ENCODE results near the gene HADHA.
"Not testable (repeated sequence)": the region's sequence is repeated elsewhere in the genome, so short reads cannot be mapped to it uniquely, and the experiment has no call there.

DNA sequence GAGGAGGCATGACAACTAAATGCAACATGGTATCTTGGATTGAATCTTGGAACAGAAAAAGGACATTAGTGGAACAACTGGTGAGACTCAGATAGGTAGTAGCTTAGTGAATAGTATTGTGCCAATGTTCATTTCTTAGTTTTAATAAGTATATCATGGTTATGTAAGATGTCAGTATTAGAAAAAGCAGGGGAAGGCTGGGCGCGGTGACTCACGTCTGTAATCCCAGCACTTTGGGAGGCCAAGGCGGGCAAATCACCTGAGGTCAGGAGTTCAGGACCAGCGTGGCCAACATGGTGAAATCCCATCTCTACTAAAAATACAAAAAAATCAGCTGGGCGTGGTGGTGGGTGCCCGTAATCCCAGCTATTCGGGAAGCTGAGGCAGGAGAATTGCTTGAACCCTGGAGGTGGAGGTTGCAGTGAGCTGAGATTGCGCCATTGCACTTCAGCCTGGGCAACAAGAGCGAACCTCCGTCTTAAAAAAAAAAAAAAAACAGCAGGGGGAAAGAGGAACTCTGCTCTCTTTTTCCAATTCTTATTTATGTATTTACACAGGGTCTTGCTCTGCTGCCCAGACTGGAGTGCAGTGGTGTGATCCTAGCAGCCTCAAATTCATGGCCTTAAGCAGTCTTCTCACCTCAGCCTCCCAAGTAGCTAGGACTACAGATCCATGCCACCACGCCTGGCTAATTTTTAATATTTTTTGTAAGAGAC, 24.4 kb upstream of the HADHA start:
- TF ChIP-seq, protein P1, sequence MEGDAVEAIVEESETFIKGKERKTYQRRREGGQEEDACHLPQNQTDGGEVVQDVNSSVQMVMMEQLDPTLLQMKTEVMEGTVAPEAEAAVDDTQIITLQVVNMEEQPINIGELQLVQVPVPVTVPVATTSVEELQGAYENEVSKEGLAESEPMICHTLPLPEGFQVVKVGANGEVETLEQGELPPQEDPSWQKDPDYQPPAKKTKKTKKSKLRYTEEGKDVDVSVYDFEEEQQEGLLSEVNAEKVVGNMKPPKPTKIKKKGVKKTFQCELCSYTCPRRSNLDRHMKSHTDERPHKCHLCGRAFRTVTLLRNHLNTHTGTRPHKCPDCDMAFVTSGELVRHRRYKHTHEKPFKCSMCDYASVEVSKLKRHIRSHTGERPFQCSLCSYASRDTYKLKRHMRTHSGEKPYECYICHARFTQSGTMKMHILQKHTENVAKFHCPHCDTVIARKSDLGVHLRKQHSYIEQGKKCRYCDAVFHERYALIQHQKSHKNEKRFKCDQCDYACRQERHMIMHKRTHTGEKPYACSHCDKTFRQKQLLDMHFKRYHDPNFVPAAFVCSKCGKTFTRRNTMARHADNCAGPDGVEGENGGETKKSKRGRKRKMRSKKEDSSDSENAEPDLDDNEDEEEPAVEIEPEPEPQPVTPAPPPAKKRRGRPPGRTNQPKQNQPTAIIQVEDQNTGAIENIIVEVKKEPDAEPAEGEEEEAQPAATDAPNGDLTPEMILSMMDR (IDR thresholded peaks at IDR 0.05; ENCODE audit: low read length) = not testable (repeated sequence)
- not testable (repeated sequence) for TF ChIP-seq EZH2 (optimal IDR thresholded peaks at IDR 0.05; ENCODE audit: low read depth, low read length); EZH2phosphoT487 (IDR thresholded peaks at IDR 0.05; ENCODE audit: low read length)
